GM21390 (cell line): ENCODE data around the gene ADPRS.

ENCODE experiments used
- ATAC-seq: cut with Tn5 transposase; IDR thresholded peaks from one replicate; pipeline ENCODE4 v1.9.1; 2021; ENCODE audit not compliant: unreplicated experiment

Gene ADPRS

GRCh38 chr1:36087233-36088123 lies 1.2 kb upstream of the ADPRS start:
- no peak for ATAC-seq

GRCh38 chr1:36088265-36088576 lies 471 bp upstream of the ADPRS start:
- ATAC-seq: peak; percentile 3

GRCh38 chr1:36089393-36090121 lies 865 bp downstream of the ADPRS start:
- ATAC-seq: peak; percentile 11

GRCh38 chr1:36091141-36091540 lies 2.4 kb downstream of the ADPRS start:
- no peak for ATAC-seq

GRCh38 chr1:36091698-36092097 lies 3.0 kb downstream of the ADPRS start:
- no peak for ATAC-seq

- no peak for ATAC-seq
Observed at GRCh38 chr1:36092166-36092797, 3.6 kb downstream of the ADPRS start.

- ATAC-seq: no peak
Observed at GRCh38 chr1:36092798-36093185, 4.1 kb downstream of the ADPRS start.

GRCh38 chr1:36093226-36093625 lies 4.5 kb downstream of the ADPRS start:
- ATAC-seq: no peak

- ATAC-seq: no peak
Observed at GRCh38 chr1:36093929-36094328, 5.2 kb downstream of the ADPRS start.

- no peak for ATAC-seq
Observed at GRCh38 chr1:36094621-36095061, 5.9 kb downstream of the ADPRS start.

GRCh38 chr1:36095760-36096405 lies 7.2 kb downstream of the ADPRS start:
- no peak for ATAC-seq

- ATAC-seq: no peak
Observed at GRCh38 chr1:36096500-36097432, 8.1 kb downstream of the ADPRS start.

GRCh38 chr1:36097693-36098585 lies 9.2 kb downstream of the ADPRS start:
- no peak for ATAC-seq

- no peak for ATAC-seq
Observed at GRCh38 chr1:36098650-36099365, 10.1 kb downstream of the ADPRS start.

GRCh38 chr1:36099681-36100341 lies 11.1 kb downstream of the ADPRS start:
- peak; percentile 57 for ATAC-seq

GRCh38 chr1:36100376-36100775 lies 11.7 kb downstream of the ADPRS start:
- no peak for ATAC-seq

- no peak for ATAC-seq
Observed at GRCh38 chr1:36101546-36101945, 12.9 kb downstream of the ADPRS start.

- no peak for ATAC-seq
Observed at GRCh38 chr1:36106269-36106668, 17.6 kb downstream of the ADPRS start.
